ENCODE measurements around the gene SLC13A2. TPM values are rescaled to one million over a fixed set of nuclear protein-coding genes. Genes with fewer than 3 reads are reported as not detected.

Gene SLC13A2
- total RNA-seq, 4 donors from 2014 or later, result not detected

GRCh38 chr17:28538296-28538895 is 65.0 kb downstream of the SLC13A2 start:
- TF ChIP-seq POLR2A (IDR thresholded peaks at IDR 0.05) (no peak), CTCF (IDR thresholded peaks at IDR 0.05) (no peak)
- Histone ChIP-seq H3K4me1 (no peaks in the 10 kb centered on the region), H3K9me3 (no peaks in the 10 kb centered on the region), H3K27me3 (no peaks in the 10 kb centered on the region), H3K36me3 (no peaks in the 10 kb centered on the region), H3K27ac (no peak overlapping the region), H3K4me3 (replicated peaks in 1 of 3) (no peak overlapping the region)
- 91 to 93% methylated on average over 10 to 12 of the region's 14 CpGs for WGBS, 2 donors
- no peak for DNase-seq
- intact Hi-C loops (cut with DNase I), result loop anchor here (2.0 kb wide), 1 partner anchor 44 kb away; no protein-coding TSS in a partner anchor

GRCh38 chr17:28540231-28540630 is 66.8 kb downstream of the SLC13A2 start:
- WGBS, 2 donors, result 79 to 100% methylated on average over 1 to 4 of the region's 4 CpGs
- H3K27me3 ChIP-seq, result no peaks in the 10 kb centered on the region
- H3K9me3 ChIP-seq, result no peaks in the 10 kb centered on the region
- no peak for TF ChIP-seq CTCF (IDR thresholded peaks at IDR 0.05)
- TF ChIP-seq POLR2A (IDR thresholded peaks at IDR 0.05), result no peak
- no peaks in the 10 kb centered on the region for H3K36me3 ChIP-seq
- no peak overlapping the region for H3K4me3 ChIP-seq (replicated peaks in 1 of 3)
- intact Hi-C loops (cut with DNase I), result no loop called here
- no peak overlapping the region for H3K27ac ChIP-seq
- H3K4me1 ChIP-seq, result no peaks in the 10 kb centered on the region
- DNase-seq, result no peak

GRCh38 chr17:28541439-28541838 is 68.0 kb downstream of the SLC13A2 start:
- H3K27me3 ChIP-seq, result no peaks in the 10 kb centered on the region
- WGBS, 2 donors, result 92 to 94% methylated on average over 4 of the region's 4 CpGs
- no peak for DNase-seq
- H3K9me3 ChIP-seq, result no peaks in the 10 kb centered on the region
- no peak overlapping the region for H3K4me3 ChIP-seq (replicated peaks in 1 of 3)
- intact Hi-C loops (cut with DNase I), result no loop called here
- H3K36me3 ChIP-seq, result no peaks in the 10 kb centered on the region
- no peaks in the 10 kb centered on the region for H3K4me1 ChIP-seq
- TF ChIP-seq POLR2A (IDR thresholded peaks at IDR 0.05) (no peak), CTCF (IDR thresholded peaks at IDR 0.05) (no peak)
- no peak overlapping the region for H3K27ac ChIP-seq

- Histone ChIP-seq H3K9me3 (no peaks in the 10 kb centered on the region), H3K4me3 (replicated peaks in 1 of 3) (no peak overlapping the region), H3K27me3 (no peaks in the 10 kb centered on the region), H3K4me1 (no peaks in the 10 kb centered on the region), H3K27ac (no peak overlapping the region), H3K36me3 (no peaks in the 10 kb centered on the region)
- TF ChIP-seq POLR2A (IDR thresholded peaks at IDR 0.05) (no peak), CTCF (IDR thresholded peaks at IDR 0.05) (no peak)
- intact Hi-C loops (cut with DNase I), result no loop called here
- WGBS, 2 donors, result 90 to 94% methylated on average over 4 of the region's 4 CpGs
- DNase-seq, result no peak
Observed at GRCh38 chr17:28544402-28545140, 71.1 kb downstream of the SLC13A2 start.

GRCh38 chr17:28545141-28545503 is 71.7 kb downstream of the SLC13A2 start:
- DNase-seq, result no peak
- Histone ChIP-seq H3K4me3 (replicated peaks in 1 of 3) (no peak overlapping the region), H3K27me3 (no peaks in the 10 kb centered on the region), H3K4me1 (peaks cover 0 to 3% of the 10 kb centered on the region in 2 donors), H3K27ac (no peak overlapping the region), H3K36me3 (no peaks in the 10 kb centered on the region), H3K9me3 (no peaks in the 10 kb centered on the region)
- no peak for TF ChIP-seq CTCF (IDR thresholded peaks at IDR 0.05)
- TF ChIP-seq POLR2A (IDR thresholded peaks at IDR 0.05), result no peak
- WGBS, 2 donors, result 84 to 93% methylated on average over 2 of the region's 2 CpGs
- intact Hi-C loops (cut with DNase I), result no loop called here
